ENCODE data around the gene TNPO2.

Gene TNPO2

DNA sequence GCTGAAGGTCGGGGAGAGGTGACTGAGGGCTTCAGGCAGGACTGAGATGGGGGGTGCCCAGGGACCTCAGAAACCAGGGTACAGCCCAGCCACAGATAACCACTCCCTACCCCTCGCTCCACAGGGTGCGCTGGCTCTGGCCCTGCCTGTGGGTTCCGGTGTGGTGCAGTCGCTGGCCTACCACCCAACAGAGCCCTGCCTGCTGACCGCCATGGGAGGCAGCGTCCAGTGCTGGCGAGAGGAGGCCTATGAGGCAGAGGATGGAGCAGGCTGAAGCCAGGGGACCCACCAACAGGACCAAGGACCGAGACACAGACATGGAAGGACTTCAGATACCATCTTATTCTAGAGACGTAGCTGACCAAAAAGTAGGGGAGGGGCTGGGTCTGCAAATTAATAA lies 48.3 kb downstream of the TNPO2 start:
- no peak for DNase-seq

GRCh38 chr19:12672744-12673143 lies 51.0 kb downstream of the TNPO2 start:
- no peak for DNase-seq

- no peak for DNase-seq
These were observed 53.4 kb downstream of the TNPO2 start for GRCh38 chr19:12670159-12670928.

- DNase-seq, result peak; percentile 69
These were observed 54.2 kb downstream of the TNPO2 start for GRCh38 chr19:12669270-12670158.

- peak; percentile 56 for DNase-seq
These were observed 54.8 kb downstream of the TNPO2 start for GRCh38 chr19:12668932-12669269.

- no peak for DNase-seq
These were observed 55.4 kb downstream of the TNPO2 start for GRCh38 chr19:12668346-12668745.

DNA sequence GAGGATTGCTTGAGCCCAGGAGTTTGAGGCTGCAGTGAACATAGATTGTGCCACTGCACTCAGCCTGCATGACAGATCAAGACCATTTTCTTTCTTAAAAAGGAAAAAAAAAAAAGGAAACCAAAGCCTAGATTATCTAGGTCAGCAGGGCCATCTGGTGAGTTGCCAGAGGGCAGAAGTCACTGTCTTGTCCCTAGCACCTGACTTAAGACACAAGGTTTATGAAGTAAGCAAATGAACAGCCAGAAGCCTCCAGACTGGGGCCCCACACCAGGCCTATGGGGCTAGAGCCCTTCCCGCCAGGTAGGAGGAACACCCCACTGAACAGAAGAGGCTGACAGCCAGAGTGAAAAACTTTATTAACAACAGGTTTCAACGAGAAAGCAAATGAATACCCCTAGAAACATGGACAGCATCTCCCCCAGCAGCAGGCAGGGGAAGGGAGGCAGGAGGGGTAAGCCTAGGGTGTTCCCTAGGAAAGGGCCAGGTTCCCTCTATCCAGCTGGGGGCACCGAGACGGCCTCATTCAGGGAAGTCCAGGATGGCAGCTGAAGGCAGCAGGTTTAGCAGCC lies 55.9 kb downstream of the TNPO2 start:
- DNase-seq, result no peak

DNA sequence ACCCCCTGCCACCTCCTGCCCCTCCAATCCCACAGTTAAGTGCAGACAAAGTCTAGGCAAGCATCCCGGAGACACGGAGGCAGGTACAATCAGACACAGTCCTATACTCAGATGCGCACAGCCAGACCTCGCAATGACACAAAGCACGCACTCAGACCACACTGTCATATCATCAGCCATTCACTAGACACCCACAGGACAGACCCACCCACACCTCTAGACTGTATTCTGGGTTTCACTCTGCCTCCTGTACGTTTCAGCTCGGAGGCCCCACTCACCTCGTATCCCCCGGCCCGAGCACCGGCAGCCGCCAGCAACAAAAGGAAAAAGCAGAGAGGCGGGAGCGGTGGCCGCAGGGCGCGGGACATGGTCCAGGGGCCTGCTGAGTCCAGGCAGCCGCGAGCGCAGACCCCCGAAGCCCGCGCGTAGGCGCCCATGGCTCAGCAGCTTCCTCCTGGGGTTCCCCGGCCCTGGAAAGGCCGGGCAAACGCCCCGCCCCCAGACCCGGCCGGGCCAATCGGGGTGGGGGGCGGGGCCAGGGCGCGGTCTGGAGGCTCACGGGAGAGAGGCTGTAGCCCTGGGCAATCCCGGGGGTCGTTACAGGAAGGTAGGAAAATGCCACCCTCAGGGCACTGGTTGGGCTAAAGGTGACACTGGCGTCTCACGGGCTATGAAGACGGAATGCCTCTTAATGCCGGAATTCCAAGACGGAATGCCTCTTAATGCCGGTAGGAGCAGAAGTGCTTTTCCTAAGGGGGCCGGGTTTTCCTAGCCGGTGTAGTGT lies 57.3 kb downstream of the TNPO2 start, which contains the start of the genes MAN2B1 and WDR83:
Gene MAN2B1 (minus strand): TSS at position 478 of the 784 bp plus-strand sequence. CDS start 41 bp downstream, at position 437.
Gene WDR83 (plus strand): TSS at position 543 of the 784 bp plus-strand sequence. CDS start 2,984 bp downstream, outside the sequence.
- peak; percentile 66 for DNase-seq

GRCh38 chr19:12665671-12666264 lies 58.0 kb downstream of the TNPO2 start:
- DNase-seq, result no peak

DNA sequence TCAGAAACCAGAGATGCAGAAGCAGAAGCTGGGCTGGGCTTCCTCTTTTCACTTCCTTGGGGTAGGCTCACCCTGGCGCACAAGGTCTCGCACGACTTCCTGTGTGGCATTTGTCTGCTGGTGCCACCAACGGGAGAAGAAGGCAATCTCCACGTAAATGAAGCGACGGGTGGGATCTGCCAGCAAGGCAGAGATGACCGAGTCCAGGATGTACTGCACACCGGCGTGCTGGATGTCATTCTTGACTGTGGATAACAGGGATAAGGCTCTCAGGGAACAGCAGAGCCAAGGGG lies 58.5 kb downstream of the TNPO2 start:
- DNase-seq, result no peak

- DNase-seq, result peak; percentile 85
These were observed 59.1 kb downstream of the TNPO2 start for GRCh38 chr19:12664406-12665280.

GRCh38 chr19:12660980-12661379 lies 62.8 kb downstream of the TNPO2 start:
- no peak for DNase-seq

- DNase-seq, result no peak
These were observed 65.8 kb downstream of the TNPO2 start for GRCh38 chr19:12657966-12658365.

DNA sequence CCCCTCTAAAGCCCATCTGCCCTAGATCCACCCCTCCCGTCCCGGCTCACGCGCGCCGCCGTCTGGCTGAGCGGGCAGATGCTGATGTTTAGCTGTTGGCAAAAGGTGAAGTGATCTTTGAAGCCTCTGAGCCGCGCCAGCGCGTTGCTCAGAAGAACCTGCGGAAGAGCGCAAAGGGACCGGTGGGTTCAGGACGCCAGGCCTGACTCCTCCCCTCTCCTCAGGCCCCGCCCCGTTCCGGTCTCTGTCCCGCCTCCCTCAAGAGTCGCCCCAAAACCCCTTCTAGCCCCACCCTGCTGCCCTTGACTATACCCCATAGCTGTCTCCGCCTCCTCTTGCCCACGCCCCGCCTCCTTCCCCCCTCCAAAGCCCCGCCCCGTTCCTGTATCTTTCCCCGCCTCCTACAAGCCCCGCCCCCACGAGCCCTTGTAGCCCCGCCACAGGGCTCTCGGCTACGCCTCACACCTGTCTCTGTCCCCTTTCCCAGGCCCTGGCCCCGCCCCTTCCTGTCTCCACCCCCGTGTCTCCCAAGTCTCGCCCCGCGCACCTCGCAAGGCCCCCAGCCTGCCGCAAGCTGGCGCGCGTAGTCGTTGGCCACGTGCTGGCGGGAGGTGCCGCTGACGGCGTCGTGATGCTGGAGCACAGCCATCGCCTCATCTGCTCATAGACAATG lies 66.7 kb downstream of the TNPO2 start:
- no peak for DNase-seq

DNA sequence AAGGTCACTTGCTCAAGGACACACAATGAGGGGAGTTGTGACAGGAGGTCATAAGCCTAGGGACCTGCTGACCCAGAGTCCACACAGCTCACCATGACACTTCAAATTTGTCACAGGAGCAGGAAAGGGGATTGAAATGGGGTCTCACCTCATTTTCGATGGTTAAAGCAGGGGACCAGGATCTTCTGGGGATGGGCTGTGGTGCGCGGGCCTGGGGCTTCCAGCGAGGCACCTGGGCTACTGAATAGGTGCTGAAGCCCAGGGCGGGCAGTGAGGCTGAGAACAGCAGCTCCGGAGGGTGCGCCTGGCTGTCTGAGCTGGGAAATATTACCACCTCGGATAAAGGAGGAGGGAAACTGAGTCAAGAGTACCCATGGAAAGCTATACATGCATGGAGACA lies 68.2 kb downstream of the TNPO2 start:
- no peak for DNase-seq

- no peak for DNase-seq
These were observed 71.5 kb downstream of the TNPO2 start for GRCh38 chr19:12652219-12652618.

DNA sequence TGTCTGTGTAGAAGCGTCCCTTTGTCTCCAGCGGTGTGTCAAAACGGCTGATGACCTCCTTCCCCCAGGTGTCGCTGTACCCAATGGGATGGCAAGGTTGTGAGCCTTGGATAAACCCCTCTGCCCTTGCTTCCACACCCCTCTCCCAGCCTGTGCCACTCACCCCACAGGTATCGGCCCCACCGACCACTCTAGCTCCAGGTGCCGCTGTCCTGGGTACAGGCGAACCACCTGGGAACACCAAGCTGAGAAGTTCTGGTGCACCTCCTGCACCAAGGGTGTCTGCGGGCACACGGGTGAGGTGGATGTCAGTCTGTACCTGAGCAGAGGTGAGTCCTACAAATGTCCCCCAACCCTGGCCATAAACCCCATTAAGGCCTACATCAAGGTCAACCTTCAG lies 73.8 kb downstream of the TNPO2 start:
- DNase-seq, result no peak
